ENCODE data around the gene ETV7. TPM values are rescaled to one million over a fixed set of nuclear protein-coding genes. Genes with fewer than 3 reads are reported as not detected.
"Not testable (repeated sequence)": the region's sequence is repeated elsewhere in the genome, so short reads cannot be mapped to it uniquely, and the experiment has no call there.

The ETV7 gene
- total RNA-seq, 1 donor from 2014 or later: 5.2 TPM

GRCh38 chr6:36418558-36418957 lies 31.1 kb upstream of the ETV7 start:
- H3K27ac ChIP-seq: no peak overlapping the region
- intact Hi-C loops (cut with DNase I): no loop called here
- ATAC-seq: no peak

GRCh38 chr6:36414481-36414880 lies 27.0 kb upstream of the ETV7 start:
- no peak for DNase-seq
- peak in 1 of 2 donors; percentile 12 for ATAC-seq
- H3K36me3 ChIP-seq: no peaks in the 10 kb centered on the region
- H3K27ac ChIP-seq: no peak overlapping the region
- H3K4me1 ChIP-seq: no peaks in the 10 kb centered on the region
- no peaks in the 10 kb centered on the region for H3K27me3 ChIP-seq (ENCODE audit: low read depth)
- no peaks in the 10 kb centered on the region for H3K9me3 ChIP-seq
- intact Hi-C loops (cut with DNase I): no loop called here
- no peak for TF ChIP-seq CTCF (IDR thresholded peaks at IDR 0.05)
- no peak overlapping the region for H3K4me3 ChIP-seq

More at GRCh38 chr6:36418558-36418957, 31.1 kb upstream of the ETV7 start:
- Histone ChIP-seq H3K9me3 (no peaks in the 10 kb centered on the region), H3K36me3 (no peaks in the 10 kb centered on the region), H3K27me3 (ENCODE audit: low read depth) (no peaks in the 10 kb centered on the region), H3K4me3 (no peak overlapping the region), H3K4me1 (peaks cover 7% of the 10 kb centered on the region)
- no peak for DNase-seq
- no peak for TF ChIP-seq CTCF (IDR thresholded peaks at IDR 0.05)

- TF ChIP-seq CTCF (IDR thresholded peaks at IDR 0.05): no peak
- intact Hi-C loops (cut with DNase I): no loop called here
Observed at GRCh38 chr6:36413489-36414480, 26.3 kb upstream of the ETV7 start.

GRCh38 chr6:36409718-36410117 lies 22.2 kb upstream of the ETV7 start:
- ATAC-seq; H3K36me3 ChIP-seq; H3K4me1 ChIP-seq; intact Hi-C loops (cut with DNase I); H3K27ac ChIP-seq; H3K9me3 ChIP-seq; H3K27me3 ChIP-seq (ENCODE audit: low read depth); DNase-seq; H3K4me3 ChIP-seq: not testable (repeated sequence)

More at GRCh38 chr6:36413489-36414480, 26.3 kb upstream of the ETV7 start:
- H3K4me1 ChIP-seq: no peaks in the 10 kb centered on the region
- H3K4me3 ChIP-seq: no peak overlapping the region
- no peaks in the 10 kb centered on the region for H3K36me3 ChIP-seq
- no peak overlapping the region for H3K27ac ChIP-seq
- no peak for DNase-seq
- no peak for ATAC-seq
- no peaks in the 10 kb centered on the region for H3K27me3 ChIP-seq (ENCODE audit: low read depth)
- H3K9me3 ChIP-seq: no peaks in the 10 kb centered on the region

- no peak overlapping the region for H3K4me3 ChIP-seq
- H3K9me3 ChIP-seq: no peaks in the 10 kb centered on the region
- no peaks in the 10 kb centered on the region for H3K27me3 ChIP-seq (ENCODE audit: low read depth)
- ATAC-seq (no peak), DNase-seq (no peak)
- H3K4me1 ChIP-seq: no peaks in the 10 kb centered on the region
- H3K27ac ChIP-seq: no peak overlapping the region
- intact Hi-C loops (cut with DNase I): no loop called here
- TF ChIP-seq CTCF (IDR thresholded peaks at IDR 0.05): no peak
- H3K36me3 ChIP-seq: no peaks in the 10 kb centered on the region
Observed at GRCh38 chr6:36404164-36404563, 16.7 kb upstream of the ETV7 start.

GRCh38 chr6:36402481-36402880 lies 15.0 kb upstream of the ETV7 start:
- H3K4me3 ChIP-seq: no peak overlapping the region
- H3K36me3 ChIP-seq: no peaks in the 10 kb centered on the region
- no peak for TF ChIP-seq CTCF (IDR thresholded peaks at IDR 0.05)
- H3K4me1 ChIP-seq: no peaks in the 10 kb centered on the region
- H3K9me3 ChIP-seq: no peaks in the 10 kb centered on the region
- DNase-seq (no peak), ATAC-seq (no peak)
- H3K27me3 ChIP-seq (ENCODE audit: low read depth): no peaks in the 10 kb centered on the region
- H3K27ac ChIP-seq: no peak overlapping the region
- intact Hi-C loops (cut with DNase I): no loop called here
